SK-N-SH (cell line): ENCODE measurements around the gene ACOT4. TPM values are rescaled to one million over a fixed set of nuclear protein-coding genes. Genes with fewer than 3 reads are reported as not detected.

Experiments
- CTCF ChIA-PET: fragments of 300-600, 350-600 bp; formaldehyde crosslinking; extraction: SDS; loops from one replicate; lab custom pipeline; 2021; lab: Yijun Ruan, JAX
- POLR2A ChIA-PET: fragments of 350-600 bp; sonication (Branson Sonifier 250); formaldehyde crosslinking; extraction: SDS; loops from one replicate; lab custom pipeline; 2020; ENCODE audit warnings: antibody characterized with exemption, inconsistent platforms; lab: Yijun Ruan, JAX
- DNase-seq: peaks from one replicate; pipeline ENCODE4 v3.0.0; 2012
- H2AFZ ChIP-seq: fragments of 200-600 bp; sonication (generic); 2 replicates; pipeline ENCODE4 v1.8.1; 2016; ENCODE audit warnings: antibody characterized with exemption, mild to moderate bottlenecking, low read depth
- H3F3A ChIP-seq: fragments of 200-600 bp; sonication (generic); replicated peaks from 2 replicates; pipeline ENCODE3; 2016; ENCODE audit warnings: antibody characterized with exemption, mild to moderate bottlenecking; ENCODE audit not compliant: insufficient read depth
- H3K27ac ChIP-seq, 2 experiments: fragments of 200-500 bp in 1 of 2; fragments of 200-600 bp in 1 of 2; sonication (Bioruptor generic) in 1 of 2; sonication (generic), shearing (Covaris generic) in 1 of 2; 2 replicates each; pipeline versions ENCODE4 v1.5.1 to v1.6.1; 2014 to 2016; ENCODE audit warnings: low read depth in 2 of 2, inconsistent platforms in 1 of 2, low read length in 1 of 2, mild to moderate bottlenecking in 1 of 2, mixed read lengths in 1 of 2
- H3K27me3 ChIP-seq: fragments of 200-600 bp; sonication (generic), shearing (Covaris generic); 2 replicates; pipeline ENCODE4 v1.6.1; 2016; ENCODE audit warnings: mixed run types; ENCODE audit not compliant: insufficient read depth
- H3K36me3 ChIP-seq, 2 experiments: fragments of 200-500 bp in 1 of 2; fragments of 200-600 bp in 1 of 2; sonication (Bioruptor generic) in 1 of 2; sonication (generic) in 1 of 2; replicated peaks in 1 of 2; 2 replicates each; pipeline versions ENCODE3 to v1.5.1; 2014 to 2016; ENCODE audit warnings: low read length in 1 of 2, mild to moderate bottlenecking in 1 of 2; ENCODE audit not compliant: insufficient read depth in 2 of 2, control insufficient read depth in 1 of 2
- H3K4me1 ChIP-seq, 2 experiments: fragments of 200-500 bp in 1 of 2; fragments of 200-600 bp in 1 of 2; sonication (Bioruptor generic) in 1 of 2; sonication (generic), shearing (Covaris generic) in 1 of 2; 2 replicates each; pipeline versions ENCODE4 v1.5.1 to v1.6.1; 2014 to 2016; ENCODE audit warnings: low read depth in 1 of 2, low read length in 1 of 2, mixed run types in 1 of 2; ENCODE audit not compliant: insufficient read depth in 2 of 2, control insufficient read depth in 1 of 2
- H3K4me2 ChIP-seq: fragments of 200-600 bp; sonication (generic), shearing (Covaris generic); 2 replicates; pipeline ENCODE4 v1.6.1; 2017; ENCODE audit warnings: mixed run types
- H3K4me3 ChIP-seq, 2 experiments: fragments of 200-500 bp in 1 of 2; fragments of 200-600 bp in 1 of 2; sonication (Bioruptor generic) in 1 of 2; sonication (generic), shearing (Covaris generic) in 1 of 2; 2 replicates each; pipeline versions ENCODE4 v1.5.1 to v1.8.1; 2014 to 2016; ENCODE audit warnings: low read depth in 2 of 2, inconsistent platforms in 1 of 2, low read length in 1 of 2, mild to moderate bottlenecking in 1 of 2, mixed read lengths in 1 of 2, moderate library complexity in 1 of 2
- H3K79me2 ChIP-seq: fragments of 200-600 bp; sonication (generic); 2 replicates; pipeline ENCODE4 v1.8.1; 2017; ENCODE audit warnings: mild to moderate bottlenecking; ENCODE audit not compliant: insufficient read depth
- H3K9ac ChIP-seq: fragments of 200-600 bp; sonication (generic); 2 replicates; pipeline ENCODE4 v1.6.1; 2017; ENCODE audit warnings: mixed run types
- H3K9me2 ChIP-seq: fragments of 200-600 bp; sonication (generic); 2 replicates; pipeline ENCODE4 v1.6.1; 2017; ENCODE audit warnings: mixed run types
- H3K9me3 ChIP-seq: fragments of 200-600 bp; sonication (generic); 2 replicates; pipeline ENCODE4 v1.6.1; 2017; ENCODE audit warnings: mixed run types, mild to moderate bottlenecking, moderate library complexity
- H4K20me1 ChIP-seq: fragments of 200-600 bp; sonication (generic); 2 replicates; pipeline ENCODE4 v1.6.1; 2017; ENCODE audit warnings: mild to moderate bottlenecking, mixed run types; ENCODE audit not compliant: insufficient read depth
- EZH2phosphoT487 ChIP-seq: fragments of 200-600 bp; sonication (generic); IDR thresholded peaks from 2 replicates; pipeline ENCODE4 v1.6.1; 2017; ENCODE audit warnings: low read depth, mixed run types, mild to moderate bottlenecking, antibody characterized with exemption, moderate library complexity, borderline replicate concordance
- FOXM1 ChIP-seq: IDR thresholded peaks from 2 replicates; pipeline ENCODE4 v1.4.0; 2012; ENCODE audit warnings: low read depth, mild to moderate bottlenecking
- GABPA ChIP-seq: IDR thresholded peaks from 2 replicates; pipeline ENCODE4 v1.4.0; 2012; ENCODE audit warnings: low read depth, mild to moderate bottlenecking
- MAX ChIP-seq: IDR thresholded peaks from 2 replicates; pipeline ENCODE4 v1.4.0; 2012; ENCODE audit warnings: low read depth
- MEF2A ChIP-seq: IDR thresholded peaks from 2 replicates; pipeline ENCODE4 v1.4.0; 2012; ENCODE audit warnings: low read depth, borderline replicate concordance
- MXI1 ChIP-seq: IDR thresholded peaks from 2 replicates; pipeline ENCODE4 v1.6.1; 2012; ENCODE audit warnings: mild to moderate bottlenecking, low read depth, low read length, improper control_type of control experiment
- NRF1 ChIP-seq: IDR thresholded peaks from 2 replicates; pipeline ENCODE4 v1.6.1; 2012; ENCODE audit warnings: low read depth, mild to moderate bottlenecking, low read length
- RAD21 ChIP-seq: IDR thresholded peaks from 2 replicates; pipeline ENCODE4 v1.6.1; 2012; ENCODE audit warnings: mild to moderate bottlenecking, low read length
- RCOR1 ChIP-seq: fragments of 150-350 bp; IDR thresholded peaks from 2 replicates; pipeline ENCODE4 v1.6.1; 2017; ENCODE audit warnings: antibody characterized with exemption, low read length
- TAF1 ChIP-seq: IDR thresholded peaks from 2 replicates; pipeline ENCODE4 v1.6.1; 2012; ENCODE audit warnings: low read depth, mild to moderate bottlenecking, low read length, moderate library complexity, borderline replicate concordance
- WGBS: methylation state at CpG from one replicate; pipeline ENCODE4 v1.1.6; 2017; ENCODE audit warnings: low lambda C conversion rate; 5-methylcytosine and 5-hydroxymethylcytosine counted together
- polyA plus RNA-seq, 3 experiments: library from polyadenylated mRNA; depleted of rRNA; stranded (reverse); fragments of >200 nt; gene quantifications; 2 replicates each; pipeline ENCODE4 v1.2.3, GENCODE V29; 2012
- TF ChIP-seq, protein P1 (sequence below): fragments of 150-350 bp; IDR thresholded peaks from 2 replicates; pipeline ENCODE4 v1.6.1; 2017; ENCODE audit warnings: antibody characterized with exemption, low read length, low read depth, borderline replicate concordance

ACOT4 gene
- polyA plus RNA-seq, 1 of the 3 experiments (the other 2 are of a cell fraction), result 0.12 TPM

DNA sequence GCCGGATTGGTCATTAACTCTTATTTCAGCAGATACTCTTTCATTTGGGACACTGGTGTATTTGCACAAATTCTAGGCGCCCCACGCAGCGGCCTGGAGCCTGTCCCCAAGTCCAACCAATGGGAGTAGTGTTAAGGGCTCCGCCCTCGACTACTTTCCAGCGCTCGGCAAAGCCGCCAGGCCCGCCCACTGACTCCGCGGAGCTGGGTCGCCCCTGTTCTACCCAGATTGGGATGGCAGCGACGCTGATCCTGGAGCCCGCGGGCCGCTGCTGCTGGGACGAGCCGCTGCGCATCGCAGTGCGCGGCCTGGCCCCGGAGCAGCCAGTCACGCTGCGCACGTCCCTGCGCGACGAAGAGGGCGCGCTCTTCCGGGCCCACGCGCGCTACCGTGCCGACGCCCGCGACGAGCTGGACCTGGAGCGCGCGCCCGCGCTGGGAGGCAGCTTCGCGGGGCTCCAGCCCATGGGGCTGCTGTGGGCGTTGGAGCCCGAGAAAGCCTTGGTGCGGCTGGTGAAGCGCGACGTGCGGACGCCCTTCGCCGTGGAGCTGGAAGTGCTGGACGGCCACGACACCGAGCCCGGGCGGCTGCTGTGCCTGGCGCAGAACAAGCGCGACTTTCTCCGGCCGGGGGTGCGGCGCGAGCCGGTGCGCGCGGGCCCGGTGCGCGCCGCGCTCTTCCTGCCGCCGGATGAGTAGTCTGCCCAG lies 20.8 kb downstream of the ACOT4 start, which contains the start of gene ACOT6:
Gene ACOT6, plus strand, starts transcription at position 179 of the 707 bp plus-strand sequence. Its CDS starts 55 bp downstream, at position 234.
- Histone ChIP-seq H3K36me3 (no peaks in the 10 kb centered on the region), H3K4me1 (no peaks in the 10 kb centered on the region), H3K79me2 (no peaks in the 10 kb centered on the region), H3K9me2 (no peaks in the 10 kb centered on the region), H2AFZ (peak within 1 kb of the TSS; percentile 93), H3K9me3 (no peaks in the 10 kb centered on the region), H3F3A (peaks cover 11% of the 10 kb centered on the region), H3K27me3 (no peaks in the 10 kb centered on the region), H3K9ac (peak within 1 kb of the TSS; percentile 47; the same call in 1 of the 2 replicates), H3K27ac (peak within 1 kb of the TSS in 1 of 2 experiments; percentile 31; a peak in 2 of 4 replicates), H3K4me2 (peak within 1 kb of the TSS; percentile 88), H4K20me1 (no peaks in the 10 kb centered on the region), H3K4me3 (peak within 1 kb of the TSS; percentile 60 to 62)
- ChIA-PET POLR2A (interaction anchor here (0.7 to 1.9 kb wide), 6 partner anchors 42 to 554 kb away, joined by 3 to 8 read pairs (median 4); partner anchors contain the start of genes ACOT2, RBM25 and RIOX1), CTCF (interaction anchor here (0.6 to 2.5 kb wide), 5 partner anchors 10 to 439 kb away, joined by 3 to 10 read pairs (median 4); no protein-coding TSS in a partner anchor)
- DNase-seq, result peak; percentile 90
- WGBS, result 0% methylated on average over 2 of the region's 84 CpGs
- TF ChIP-seq NRF1 (peak; percentile 57), MXI1 (peak; percentile 35), MAX (peak; percentile 47; the same call in 1 of the 2 replicates), RCOR1 (0 out of 2 replicates have a peak, but pooled peaks have one; percentile 29), MEF2A (no peak), TAF1 (0 out of 2 replicates have a peak, but pooled peaks have one; percentile 20), EZH2phosphoT487 (no peak)

DNA sequence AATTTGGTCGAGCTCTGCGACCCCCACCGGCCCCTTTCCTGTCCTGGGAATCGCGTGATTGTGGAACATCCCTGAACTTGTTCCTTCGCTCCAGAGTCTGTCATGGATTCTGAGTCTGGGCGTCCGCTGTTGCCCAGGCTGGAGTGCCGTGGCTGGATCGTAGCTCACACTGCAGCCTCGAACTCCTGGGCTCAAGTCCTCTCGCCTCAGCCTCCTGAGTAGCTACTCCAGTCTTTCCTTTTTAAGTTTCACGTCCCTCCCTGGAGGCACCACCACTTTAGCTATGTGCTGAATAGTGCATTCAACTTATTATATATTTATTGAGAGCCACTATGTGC lies 21.3 kb downstream of the ACOT4 start:
- H3K9me3 ChIP-seq, result no peaks in the 10 kb centered on the region
- H3F3A ChIP-seq, result peaks cover 11% of the 10 kb centered on the region
- H3K36me3 ChIP-seq, result no peaks in the 10 kb centered on the region
- no peaks in the 10 kb centered on the region for H4K20me1 ChIP-seq
- H3K4me3 ChIP-seq, result peak overlapping the region; percentile 60 to 62
- TF ChIP-seq, protein P1, sequence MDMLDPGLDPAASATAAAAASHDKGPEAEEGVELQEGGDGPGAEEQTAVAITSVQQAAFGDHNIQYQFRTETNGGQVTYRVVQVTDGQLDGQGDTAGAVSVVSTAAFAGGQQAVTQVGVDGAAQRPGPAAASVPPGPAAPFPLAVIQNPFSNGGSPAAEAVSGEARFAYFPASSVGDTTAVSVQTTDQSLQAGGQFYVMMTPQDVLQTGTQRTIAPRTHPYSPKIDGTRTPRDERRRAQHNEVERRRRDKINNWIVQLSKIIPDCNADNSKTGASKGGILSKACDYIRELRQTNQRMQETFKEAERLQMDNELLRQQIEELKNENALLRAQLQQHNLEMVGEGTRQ, result no peak
- TF ChIP-seq FOXM1 (no peak), RAD21 (no peak), GABPA (no peak), MAX (no peak)
- peak overlapping the region; percentile 47; the same call in 1 of the 2 replicates for H3K9ac ChIP-seq
- no peak overlapping the region for H3K27ac ChIP-seq
- peak overlapping the region; percentile 88 for H3K4me2 ChIP-seq
- H3K9me2 ChIP-seq, result no peaks in the 10 kb centered on the region
- H3K79me2 ChIP-seq, result no peaks in the 10 kb centered on the region
- DNase-seq, result no peak
- H2AFZ ChIP-seq, result peak overlapping the region; percentile 93
- CTCF ChIA-PET, result interaction anchor here (0.6 to 2.5 kb wide), 5 partner anchors 10 to 440 kb away, joined by 3 to 10 read pairs (median 4); no protein-coding TSS in a partner anchor
- no peaks in the 10 kb centered on the region for H3K27me3 ChIP-seq
- WGBS, result 26% methylated on average over 7 of the region's 13 CpGs
- no peaks in the 10 kb centered on the region for H3K4me1 ChIP-seq
- POLR2A ChIA-PET, result interaction anchor here (0.7 to 1.9 kb wide), 6 partner anchors 43 to 555 kb away, joined by 3 to 8 read pairs (median 4); partner anchors contain the start of genes ACOT2, RBM25 and RIOX1
